ENCODE data around the gene CCL14.

GRCh38 chr17:35969558-35970380 lies 16.8 kb downstream of the CCL14 start:
- TF ChIP-seq CTCF (conservative IDR thresholded peaks at IDR 0.05 in 1 of 2, IDR thresholded peaks at IDR 0.05 in 1 of 2; ENCODE audit: low read depth in 1 of 2, low read length in 2 of 2) = peak; percentile 64 to 75
- TF ChIP-seq EZH2 (IDR thresholded peaks at IDR 0.05; ENCODE audit: low read length, missing control alignments) = no peak

Data from fibroblast of lung (primary cell).